IMR-90 (cell line): Measurements from ENCODE around the gene NIPAL4. TPM values are rescaled to one million over a fixed set of nuclear protein-coding genes. Genes with fewer than 3 reads are reported as not detected.
A peak's percentile ranks its signal among the peaks of the same experiment; 100 is the strongest.

Source experiments
- ATAC-seq: fragments of 200-7000 bp; cut with Tn5 transposase; 2 replicates; pipeline ENCODE4 v1.9.1; 2020; ENCODE audit warnings: low read depth, mild to moderate bottlenecking, moderate library complexity
- BruUV-seq: library from RNA; stranded (reverse); fragments of 400-500 nt; replicated peaks from 2 replicates; lab custom pipeline; 2021; lab: Mats Ljungman, UMichigan
- CTCF ChIA-PET: fragments of 300-600 bp; formaldehyde crosslinking; extraction: SDS; loops from one replicate; lab custom pipeline; 2021; ENCODE audit warnings: antibody characterized with exemption; lab: Yijun Ruan, JAX
- POLR2A ChIA-PET: fragments of 300-600 bp; sonication (Branson Sonifier 250); formaldehyde crosslinking; loops from one replicate; lab custom pipeline; 2022; ENCODE audit warnings: antibody characterized with exemption; ENCODE audit not compliant: unreplicated experiment; lab: Charles Lee
- DNase-seq: peaks from one replicate; pipeline ENCODE4 v3.0.0; 2013
- H2AFZ ChIP-seq: replicated peaks from 2 replicates; pipeline ENCODE3; 2013; ENCODE audit warnings: low read length, mild to moderate bottlenecking; ENCODE audit not compliant: poor library complexity
- H2AK5ac ChIP-seq: 2 replicates; pipeline ENCODE4 v1.6.1; 2013; ENCODE audit warnings: low read depth, low read length, inconsistent platforms
- H2AK9ac ChIP-seq: replicated peaks from 2 replicates; pipeline ENCODE3; 2013; ENCODE audit warnings: mild to moderate bottlenecking, low read depth, low read length, moderate library complexity; ENCODE audit not compliant: poor library complexity
- H2BK120ac ChIP-seq: 2 replicates; pipeline ENCODE4 v1.6.1; 2013; ENCODE audit warnings: low read depth, low read length, inconsistent platforms
- H2BK15ac ChIP-seq: 3 replicates; pipeline ENCODE4 v1.6.1; 2013; ENCODE audit warnings: low read depth, low read length, inconsistent platforms
- H2BK20ac ChIP-seq: 2 replicates; pipeline ENCODE4 v1.6.1; 2013; ENCODE audit warnings: low read depth, mild to moderate bottlenecking, inconsistent platforms, low read length, moderate library complexity
- H2BK5ac ChIP-seq: 2 replicates; pipeline ENCODE4 v1.6.1; 2013; ENCODE audit warnings: mild to moderate bottlenecking, low read depth, low read length, inconsistent platforms; ENCODE audit not compliant: poor library complexity, severe bottlenecking
- H3K14ac ChIP-seq: replicated peaks from 2 replicates; pipeline ENCODE4 v1.6.1; 2013; ENCODE audit warnings: low read depth, low read length, inconsistent platforms
- H3K18ac ChIP-seq: 2 replicates; pipeline ENCODE4 v1.6.1; 2013; ENCODE audit warnings: low read depth, low read length, control low read depth
- H3K23ac ChIP-seq: 2 replicates; pipeline ENCODE4 v1.6.1; 2013; ENCODE audit warnings: low read depth, low read length, inconsistent platforms
- H3K27ac ChIP-seq: 2 replicates; pipeline ENCODE4 v1.5.1; 2013; ENCODE audit warnings: mild to moderate bottlenecking, control low read depth, low read length; ENCODE audit not compliant: insufficient read depth
- H3K27me3 ChIP-seq: 2 replicates; pipeline ENCODE4 v1.6.1; 2013; ENCODE audit warnings: low read length; ENCODE audit not compliant: control insufficient read depth, insufficient read depth
- H3K36me3 ChIP-seq: 2 replicates; pipeline ENCODE4 v1.6.1; 2013; ENCODE audit warnings: low read length, mixed read lengths; ENCODE audit not compliant: control insufficient read depth, insufficient read depth
- H3K4ac ChIP-seq: 2 replicates; pipeline ENCODE4 v1.6.1; 2013; ENCODE audit warnings: low read depth, low read length, inconsistent platforms
- H3K4me1 ChIP-seq: 2 replicates; pipeline ENCODE4 v1.6.1; 2013; ENCODE audit warnings: low read length, mixed read lengths; ENCODE audit not compliant: control insufficient read depth, insufficient read depth
- H3K4me2 ChIP-seq: 2 replicates; pipeline ENCODE4 v1.6.1; 2013; ENCODE audit warnings: low read depth, mild to moderate bottlenecking, control low read depth, low read length, moderate library complexity
- H3K4me3 ChIP-seq: 2 replicates; pipeline ENCODE4 v1.5.1; 2013; ENCODE audit warnings: low read depth, mild to moderate bottlenecking, control low read depth, low read length, moderate library complexity; ENCODE audit not compliant: insufficient read depth
- H3K56ac ChIP-seq: 2 replicates; pipeline ENCODE4 v1.6.1; 2013; ENCODE audit warnings: low read length, inconsistent platforms; ENCODE audit not compliant: insufficient read depth; ENCODE audit errors: extremely low read depth
- H3K79me1 ChIP-seq, 2 experiments: 2 replicates each; pipeline ENCODE4 v1.6.1; 2013; ENCODE audit warnings: low read length in 2 of 2, inconsistent platforms in 1 of 2, low read depth in 1 of 2
- H3K9ac ChIP-seq: 2 replicates; pipeline ENCODE4 v1.6.1; 2013; ENCODE audit warnings: low read depth, low read length, control low read depth
- H3K9me1 ChIP-seq: 2 replicates; pipeline ENCODE4 v1.6.1; 2013; ENCODE audit warnings: low read length, inconsistent platforms; ENCODE audit not compliant: insufficient read depth
- H3K9me3 ChIP-seq: 2 replicates; pipeline ENCODE4 v1.6.1; 2013; ENCODE audit warnings: low read length; ENCODE audit not compliant: control insufficient read depth, insufficient read depth
- H4K20me1 ChIP-seq: 2 replicates; pipeline ENCODE4 v1.6.1; 2013; ENCODE audit warnings: low read length, inconsistent platforms; ENCODE audit not compliant: insufficient read depth
- H4K5ac ChIP-seq: 2 replicates; pipeline ENCODE4 v1.6.1; 2013; ENCODE audit warnings: mild to moderate bottlenecking, low read depth, low read length, control low read depth
- H4K8ac ChIP-seq, 2 experiments: 2 replicates each; pipeline ENCODE4 v1.6.1; 2013; ENCODE audit warnings: low read depth in 2 of 2, low read length in 2 of 2, control low read depth in 1 of 2, inconsistent platforms in 1 of 2
- H4K91ac ChIP-seq: 2 replicates; pipeline ENCODE4 v1.6.1; 2013; ENCODE audit warnings: low read depth, low read length, inconsistent platforms; ENCODE audit not compliant: insufficient read depth
- BHLHE40 ChIP-seq: fragments of 150-350 bp; IDR thresholded peaks from 2 replicates; pipeline ENCODE4 v1.6.1; 2016; ENCODE audit warnings: mild to moderate bottlenecking, low read depth, low read length
- CHD1 ChIP-seq: IDR thresholded peaks from 2 replicates; pipeline ENCODE4 v1.6.1; 2012; ENCODE audit warnings: low read depth, low read length, improper control_type of control experiment
- RAD21 ChIP-seq: IDR thresholded peaks from 2 replicates; pipeline ENCODE4 v1.6.1; 2012; ENCODE audit warnings: low read length, improper control_type of control experiment
- WGBS, 2 experiments: methylation state at CpG; one replicate each; pipeline versions ENCODE4 v1.1.5 to v1.1.7; 2013; ENCODE audit warnings: missing lambda C conversion rate in 2 of 2; ENCODE audit not compliant: insufficient read length in 1 of 2; ENCODE audit errors: extremely low coverage in 2 of 2; 5-methylcytosine and 5-hydroxymethylcytosine counted together
- dilution Hi-C: fragments of 300-500 bp; cut with HindIII; formaldehyde crosslinking; loops from one replicate; pipeline ENCODE4 v1.14.3; 2018; ENCODE audit warnings: low sequenced_read_pairs; ENCODE audit not compliant: unreplicated experiment
- in situ Hi-C: fragments of 300-500 bp; cut with MboI; formaldehyde crosslinking; loops from 3 replicates; pipeline ENCODE4 v1.14.3; 2019; ENCODE audit warnings: low sequenced_read_pairs, inconsistent platforms, mixed read lengths
- intact Hi-C: fragments of 100-400 bp; cut with micrococcal nuclease; formaldehyde crosslinking; loops from 2 replicates; pipeline ENCODE4 v1.10.0; 2022
- polyA plus RNA-seq, 3 experiments: library from polyadenylated mRNA; depleted of rRNA; stranded (reverse); fragments of >200 nt; gene quantifications; 2 replicates each; pipeline ENCODE4 v1.2.3, GENCODE V29; 2012; ENCODE audit warnings: low replicate concordance in 1 of 3
- total RNA-seq: library from RNA; depleted of rRNA; stranded (reverse); fragments of >200 nt; gene quantifications from 2 replicates; pipeline ENCODE4 v1.2.3, GENCODE V29; 2012

Gene NIPAL4
- total and polyA plus RNA-seq, 2 of the 4 experiments (the other 2 are of a cell fraction): 0.18 to 0.39 TPM

- no peak for TF ChIP-seq RAD21
These were observed 19.8 kb downstream of the NIPAL4 start (continued) for GRCh38 chr5:157479612-157480510.

GRCh38 chr5:157481265-157481664 lies 21.3 kb downstream of the NIPAL4 start:
- intact Hi-C loops: no loop called here

More at GRCh38 chr5:157481265-157481664, 21.3 kb downstream of the NIPAL4 start:
- Histone ChIP-seq H2BK20ac (no peak overlapping the region), H4K5ac (no peak overlapping the region), H3K9me3 (no peaks in the 10 kb centered on the region), H3K79me1 (peaks cover 17 to 35% of the 10 kb centered on the region in 2 experiments), H3K27me3 (no peaks in the 10 kb centered on the region), H3K4me3 (no peak overlapping the region), H3K36me3 (peaks cover 36% of the 10 kb centered on the region), H3K23ac (no peak overlapping the region), H3K56ac (no peak overlapping the region), H3K14ac (no peak overlapping the region), H2BK15ac (no peak overlapping the region), H4K20me1 (peaks cover 2% of the 10 kb centered on the region; the same call in 1 of the 2 replicates), H2AK5ac (no peak overlapping the region), H4K91ac (no peak overlapping the region), H3K9ac (no peak overlapping the region), H3K4me2 (no peak overlapping the region), H3K27ac (no peak overlapping the region), H3K4ac (no peak overlapping the region), H2AFZ (no peak overlapping the region), H2AK9ac (no peak overlapping the region), H2BK120ac (no peak overlapping the region), H2BK5ac (no peak overlapping the region), H4K8ac (peak overlapping the region in 1 of 2 experiments; percentile 32; a peak in 1 of 4 replicates), H3K4me1 (peaks cover 2% of the 10 kb centered on the region; the same call in 1 of the 2 replicates), H3K9me1 (peaks cover 4% of the 10 kb centered on the region; the same call in 1 of the 2 replicates), H3K18ac (no peak overlapping the region)
- no peak for ATAC-seq
- 100% methylated on average over 1 of the region's 4 CpGs; no CpG with 5 or more reads in 1 of the 2 experiments for WGBS, 2 experiments
- no peak for DNase-seq
- ChIA-PET CTCF (interaction anchor here (1.1 kb wide), 1 partner anchor 153 kb away, joined by 4 read pairs; no protein-coding TSS in a partner anchor), POLR2A (no interaction called here)
- in situ Hi-C loops: no loop called here
- TF ChIP-seq CHD1 (no peak), BHLHE40 (no peak)
- dilution Hi-C loops: no loop called here
- no TSS peak for BruUV-seq
